ENCODE measurements around the gene GRAMD1B. TPM values are rescaled to one million over a fixed set of nuclear protein-coding genes. Genes with fewer than 3 reads are reported as not detected.

Gene GRAMD1B
- total RNA-seq, 1 donor from 2014 or later, result 6.0 TPM

DNA sequence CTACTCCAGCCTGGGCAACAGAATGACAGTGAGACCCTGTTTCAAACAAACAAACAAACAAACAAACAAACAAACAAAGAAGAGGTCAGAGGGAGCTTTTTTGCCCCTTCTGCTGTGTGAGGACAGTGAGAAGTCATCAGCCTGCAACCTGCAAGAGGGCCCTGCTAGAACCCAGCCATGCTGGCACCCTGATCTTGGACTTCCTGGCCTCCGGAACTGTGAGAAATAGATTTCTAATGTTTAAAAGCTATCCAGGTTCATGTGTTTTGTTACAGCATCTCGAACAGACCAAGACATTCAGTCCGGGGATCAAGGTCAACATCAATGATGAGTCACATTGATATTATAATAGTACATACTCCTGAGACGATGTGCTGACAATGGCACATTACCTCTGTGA is 41.4 kb upstream of the GRAMD1B start:
- TF ChIP-seq CTCF (conservative IDR thresholded peaks at IDR 0.05; ENCODE audit: low read depth, low read length), result no peak
- H3K4me3 ChIP-seq (ENCODE audit: low read depth, low read length), result no peak overlapping the region
- no peak for DNase-seq (ENCODE audit: low read depth)

DNA sequence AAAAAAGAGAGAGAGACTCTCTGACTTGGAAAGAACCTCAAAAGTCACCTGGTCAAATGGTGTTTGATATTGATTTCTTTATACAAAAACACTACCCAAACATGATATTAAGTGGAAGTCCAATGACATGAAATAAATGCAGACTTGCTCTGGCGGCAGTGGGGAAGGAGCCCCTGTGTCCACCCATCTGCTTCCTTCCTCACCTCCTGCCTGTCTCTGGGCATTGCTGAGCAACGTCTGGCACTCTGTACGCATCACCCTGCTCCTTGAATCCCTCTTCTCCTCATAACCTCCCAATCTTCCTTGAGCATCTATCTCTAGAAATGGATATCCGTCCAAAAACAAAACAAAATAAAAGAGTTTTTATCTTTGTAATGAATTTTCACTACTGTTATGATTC is 39.9 kb upstream of the GRAMD1B start:
- H3K4me3 ChIP-seq (ENCODE audit: low read depth, low read length), result no peak overlapping the region
- TF ChIP-seq CTCF (conservative IDR thresholded peaks at IDR 0.05; ENCODE audit: low read depth, low read length), result no peak
- no peak for DNase-seq (ENCODE audit: low read depth)

- TF ChIP-seq CTCF (conservative IDR thresholded peaks at IDR 0.05; ENCODE audit: low read depth, low read length), result no peak
- H3K4me3 ChIP-seq (ENCODE audit: low read depth, low read length), result no peak overlapping the region
- no peak for DNase-seq (ENCODE audit: low read depth)
Measured at GRCh38 chr11:123391646-123392348, 38.3 kb upstream of the GRAMD1B start.

- TF ChIP-seq CTCF (conservative IDR thresholded peaks at IDR 0.05; ENCODE audit: low read depth, low read length), result no peak
- DNase-seq (ENCODE audit: low read depth), result no peak
- no peak overlapping the region for H3K4me3 ChIP-seq (ENCODE audit: low read depth, low read length)
Measured at GRCh38 chr11:123392431-123392830, 37.6 kb upstream of the GRAMD1B start.

DNA sequence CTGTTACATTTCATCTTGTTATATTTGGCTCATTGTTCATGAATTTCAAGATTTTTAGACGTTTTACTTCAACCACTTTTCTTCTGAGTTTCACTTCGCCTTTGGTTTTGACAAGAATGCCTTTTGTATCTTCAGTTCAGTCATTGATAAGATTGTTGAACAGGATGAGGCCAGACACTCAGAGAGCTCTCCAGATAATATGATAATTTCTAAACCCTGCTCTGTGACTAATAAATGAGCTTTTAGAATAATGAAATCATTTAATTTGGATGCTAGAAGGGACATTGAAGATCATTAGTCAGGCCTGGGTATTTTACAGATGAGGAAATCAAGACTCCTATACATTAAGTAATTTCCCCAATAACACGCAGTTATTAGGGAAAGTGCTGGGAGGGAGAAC is 37.2 kb upstream of the GRAMD1B start:
- TF ChIP-seq CTCF (conservative IDR thresholded peaks at IDR 0.05; ENCODE audit: low read depth, low read length), result no peak
- H3K4me3 ChIP-seq (ENCODE audit: low read depth, low read length), result no peak overlapping the region
- no peak for DNase-seq (ENCODE audit: low read depth)

DNA sequence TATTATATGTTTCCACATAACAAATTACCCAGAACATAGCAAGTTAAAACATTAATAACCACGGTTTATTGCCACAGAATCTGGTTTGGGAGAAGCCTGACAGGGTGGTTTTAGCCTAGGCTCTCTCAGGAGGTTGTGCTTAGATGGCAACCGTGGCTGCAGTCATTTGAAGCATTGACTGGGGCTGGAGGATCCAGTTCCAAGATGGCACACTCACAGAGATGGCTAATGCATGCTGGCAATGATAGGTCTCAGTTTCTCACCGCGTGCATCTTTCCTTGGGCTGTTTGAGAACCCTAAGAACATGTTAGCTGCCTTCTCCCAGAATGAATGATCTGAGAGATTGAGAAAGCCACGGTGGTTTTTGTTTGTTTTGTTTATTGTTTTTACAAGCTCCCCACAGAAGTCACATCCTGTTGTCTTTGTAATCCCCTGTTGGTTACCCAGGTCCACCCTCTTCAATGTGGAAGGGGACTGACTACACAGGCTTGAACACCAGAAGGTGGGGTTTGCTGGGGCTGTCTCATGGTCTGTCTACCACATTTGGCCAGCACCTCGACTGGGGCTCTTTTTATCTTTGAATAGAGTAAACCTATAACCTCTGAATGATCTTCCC is 36.6 kb upstream of the GRAMD1B start:
- TF ChIP-seq CTCF (conservative IDR thresholded peaks at IDR 0.05; ENCODE audit: low read depth, low read length), result no peak
- no peak overlapping the region for H3K4me3 ChIP-seq (ENCODE audit: low read depth, low read length)
- DNase-seq (ENCODE audit: low read depth), result no peak

GRCh38 chr11:123404676-123405075 is 25.4 kb upstream of the GRAMD1B start:
- TF ChIP-seq CTCF (conservative IDR thresholded peaks at IDR 0.05; ENCODE audit: low read depth, low read length), result no peak
- H3K4me3 ChIP-seq (ENCODE audit: low read depth, low read length), result no peak overlapping the region
- DNase-seq (ENCODE audit: low read depth), result no peak
